Measurements from ENCODE around the gene EPPIN.

- TF ChIP-seq CTCF (IDR thresholded peaks at IDR 0.05) (no peak), POLR2A (IDR thresholded peaks at IDR 0.05) (no peak), POLR2AphosphoS5 (IDR thresholded peaks at IDR 0.05; ENCODE audit: insufficient read depth in 1 of 2, low read depth in 1 of 2) (no peak)
Measured at GRCh38 chr20:45552456-45552855, 5.3 kb upstream of the EPPIN start.
